H9 (cell line): ENCODE data around the gene RRAS. TPM values are rescaled to one million over a fixed set of nuclear protein-coding genes. Genes with fewer than 3 reads are reported as not detected.

Experiments used
- DNase-seq: peaks from one replicate; pipeline ENCODE4 v3.0.0-alpha.2; 2017
- H2AFZ ChIP-seq: one replicate; pipeline ENCODE4 v1.6.1; 2013; ENCODE audit warnings: mild to moderate bottlenecking, low read length, control low read depth, moderate library complexity
- H2AK5ac ChIP-seq: 2 replicates; pipeline ENCODE4 v1.6.1; 2013; ENCODE audit warnings: low read length, control low read depth, mixed read lengths; ENCODE audit not compliant: insufficient read length
- H2BK120ac ChIP-seq: one replicate; pipeline ENCODE4 v1.6.1; 2013; ENCODE audit warnings: low read depth, mild to moderate bottlenecking, low read length, control low read depth, inconsistent platforms; ENCODE audit not compliant: poor library complexity, severe bottlenecking
- H2BK12ac ChIP-seq: 2 replicates; pipeline ENCODE4 v1.6.1; 2013; ENCODE audit warnings: low read length, control low read depth, mixed read lengths, low read depth; ENCODE audit not compliant: insufficient read length
- H2BK15ac ChIP-seq: 2 replicates; pipeline ENCODE4 v1.6.1; 2013; ENCODE audit warnings: low read depth, low read length, control low read depth
- H2BK20ac ChIP-seq: one replicate; pipeline ENCODE4 v1.6.1; 2013; ENCODE audit warnings: low read depth, mild to moderate bottlenecking, low read length, control low read depth, inconsistent platforms; ENCODE audit not compliant: poor library complexity, severe bottlenecking
- H2BK5ac ChIP-seq: 2 replicates; pipeline ENCODE4 v1.6.1; 2013; ENCODE audit warnings: low read length, control low read depth, mixed read lengths; ENCODE audit not compliant: insufficient read length
- H3K14ac ChIP-seq: 2 replicates; pipeline ENCODE4 v1.6.1; 2013; ENCODE audit warnings: low read length, control low read depth; ENCODE audit not compliant: insufficient read depth
- H3K18ac ChIP-seq: 2 replicates; pipeline ENCODE4 v1.6.1; 2013; ENCODE audit warnings: low read depth, mild to moderate bottlenecking, mixed read lengths, low read length, control low read depth; ENCODE audit not compliant: insufficient read length
- H3K23ac ChIP-seq: 2 replicates; pipeline ENCODE4 v1.6.1; 2013; ENCODE audit warnings: low read length, control low read depth, mixed read lengths, low read depth; ENCODE audit not compliant: insufficient read length
- H3K23me2 ChIP-seq: 2 replicates; pipeline ENCODE4 v1.6.1; 2013; ENCODE audit warnings: low read depth, mild to moderate bottlenecking, mixed read lengths, low read length, control low read depth; ENCODE audit not compliant: insufficient read length, poor library complexity, severe bottlenecking
- H3K27ac ChIP-seq: 2 replicates; pipeline ENCODE4 v1.5.1; 2013; ENCODE audit warnings: low read length, control low read depth, mixed read lengths, low read depth; ENCODE audit not compliant: insufficient read length
- H3K27me3 ChIP-seq: 2 replicates; pipeline ENCODE4 v1.6.1; 2013; ENCODE audit warnings: low read length, control low read depth, inconsistent platforms; ENCODE audit not compliant: insufficient read depth
- H3K4ac ChIP-seq: 2 replicates; pipeline ENCODE4 v1.6.1; 2013; ENCODE audit warnings: low read depth, mild to moderate bottlenecking, control low read depth, inconsistent platforms, low read length, moderate library complexity
- H3K4me1 ChIP-seq: 2 replicates; pipeline ENCODE4 v1.6.1; 2013; ENCODE audit warnings: low read length, control low read depth, inconsistent platforms; ENCODE audit not compliant: insufficient read depth
- H3K4me2 ChIP-seq: 2 replicates; pipeline ENCODE4 v1.6.1; 2013; ENCODE audit warnings: low read length, control low read depth, mixed read lengths; ENCODE audit not compliant: insufficient read length, insufficient read depth
- H3K56ac ChIP-seq: 2 replicates; pipeline ENCODE4 v1.6.1; 2013; ENCODE audit warnings: low read depth, mild to moderate bottlenecking, mixed read lengths, low read length, control low read depth; ENCODE audit not compliant: insufficient read length
- H3K79me1 ChIP-seq: 2 replicates; pipeline ENCODE4 v1.6.1; 2013; ENCODE audit warnings: low read depth, mild to moderate bottlenecking, moderate library complexity, low read length, control low read depth, inconsistent platforms; ENCODE audit not compliant: insufficient read depth, poor library complexity, severe bottlenecking
- H3K79me2 ChIP-seq: 2 replicates; pipeline ENCODE4 v1.6.1; 2013; ENCODE audit warnings: low read length, control low read depth, inconsistent platforms; ENCODE audit not compliant: insufficient read depth
- H3K9ac ChIP-seq: 2 replicates; pipeline ENCODE4 v1.6.1; 2013; ENCODE audit warnings: low read length, control low read depth, mixed read lengths; ENCODE audit not compliant: insufficient read length; ENCODE audit errors: extremely low read depth
- H3K9me3 ChIP-seq: one replicate; pipeline ENCODE4 v1.6.1; 2013; ENCODE audit warnings: low read depth, low read length, inconsistent platforms; ENCODE audit not compliant: control insufficient read depth
- H3T11ph ChIP-seq: one replicate; pipeline ENCODE4 v1.6.1; 2013; ENCODE audit warnings: mild to moderate bottlenecking, low read length, control low read depth, inconsistent platforms
- H4K20me1 ChIP-seq: one replicate; pipeline ENCODE4 v1.6.1; 2013; ENCODE audit not compliant: control insufficient read depth, insufficient read length, insufficient read depth
- H4K5ac ChIP-seq: 2 replicates; pipeline ENCODE4 v1.6.1; 2013; ENCODE audit warnings: low read depth, mild to moderate bottlenecking, mixed read lengths, low read length, control low read depth; ENCODE audit not compliant: insufficient read length
- H4K8ac ChIP-seq: replicated peaks from 2 replicates; pipeline ENCODE4 v1.6.1; 2013; ENCODE audit warnings: low read length, control low read depth, mixed read lengths, low read depth; ENCODE audit not compliant: insufficient read length
- H4K91ac ChIP-seq: 2 replicates; pipeline ENCODE4 v1.6.1; 2013; ENCODE audit warnings: low read depth, mild to moderate bottlenecking, moderate library complexity, mixed read lengths, low read length, control low read depth; ENCODE audit not compliant: insufficient read length
- H3K27ac Mint-ChIP-seq, 3 experiments: 2 replicates in 2 of 3; 3 replicates in 1 of 3; pipeline ENCODE4 v1.8.0; 2020 to 2021; ENCODE audit warnings: mixed read lengths in 3 of 3, mild to moderate bottlenecking in 1 of 3, moderate library complexity in 1 of 3
- H3K27me3 Mint-ChIP-seq: 2 replicates; pipeline ENCODE4 v1.8.0; 2021; ENCODE audit warnings: low read depth, mild to moderate bottlenecking, moderate library complexity, mixed read lengths
- H3K36me3 Mint-ChIP-seq, 3 experiments: 2 replicates in 2 of 3; 3 replicates in 1 of 3; pipeline ENCODE4 v1.8.0; 2020 to 2021; ENCODE audit warnings: low read depth in 3 of 3, mixed read lengths in 3 of 3; ENCODE audit not compliant: insufficient read depth in 1 of 3
- H3K4me1 Mint-ChIP-seq, 2 experiments: 2 replicates each; pipeline ENCODE4 v1.8.0; 2020; ENCODE audit warnings: mixed read lengths in 2 of 2
- H3K4me3 Mint-ChIP-seq, 2 experiments: 2 replicates in 1 of 2; 3 replicates in 1 of 2; pipeline ENCODE4 v1.8.0; 2020 to 2021; ENCODE audit warnings: mild to moderate bottlenecking in 2 of 2, mixed read lengths in 2 of 2, moderate library complexity in 1 of 2
- H3K9me3 Mint-ChIP-seq, 2 experiments: 2 replicates in 1 of 2; 3 replicates in 1 of 2; pipeline ENCODE4 v1.8.0; 2020; ENCODE audit warnings: mild to moderate bottlenecking in 2 of 2, mixed read lengths in 2 of 2, moderate library complexity in 1 of 2
- WGBS: extraction: QIAGEN DNeasy Blood & Tissue Kit; methylation state at CpG from one replicate; pipeline ENCODE4 v1.1.7; 2013; ENCODE audit warnings: missing lambda C conversion rate, low lambda C conversion rate, mixed read lengths; ENCODE audit not compliant: insufficient read length; ENCODE audit errors: extremely low coverage; 5-methylcytosine and 5-hydroxymethylcytosine counted together
- total RNA-seq: library from RNA; stranded (reverse); gene quantifications from 2 replicates; pipeline ENCODE4 v1.2.1, GENCODE V29; 2021
- TF ChIP-seq, protein P1 (sequence below): fragments of 200-600 bp; sonication (generic); conservative IDR thresholded peaks from 3 replicates; pipeline ENCODE4 v1.8.0; 2021; ENCODE audit warnings: antibody characterized with exemption, mild to moderate bottlenecking

The RRAS gene
- total RNA-seq, 1 experiment from 2014 or later: 9.9 TPM

GRCh38 chr19:49658566-49659442, 18.9 kb upstream of the RRAS start:
- Mint-ChIP-seq H3K27ac (no peak overlapping the region), H3K27me3 (no peaks in the 10 kb centered on the region), H3K4me1 (peaks cover 19 to 32% of the 10 kb centered on the region in 2 experiments), H3K4me3 (no peak overlapping the region), H3K9me3 (peaks cover 7% of the 10 kb centered on the region in 2 experiments; a peak in 4 of 5 replicates), H3K36me3 (peaks cover 52 to 92% (median 87%) of the 10 kb centered on the region in 3 experiments)
- no peak overlapping the region for H3K23ac ChIP-seq
- H3K4me1 ChIP-seq: no peaks in the 10 kb centered on the region
- no peaks in the 10 kb centered on the region for H4K20me1 ChIP-seq
- no peaks in the 10 kb centered on the region for H3K79me2 ChIP-seq
- DNase-seq: no peak
- H2AK5ac ChIP-seq: no peak overlapping the region
- H2BK120ac ChIP-seq: no peak overlapping the region
- H3K23me2 ChIP-seq: no peaks in the 10 kb centered on the region
- no peak overlapping the region for H4K91ac ChIP-seq
- TF ChIP-seq, protein P1, sequence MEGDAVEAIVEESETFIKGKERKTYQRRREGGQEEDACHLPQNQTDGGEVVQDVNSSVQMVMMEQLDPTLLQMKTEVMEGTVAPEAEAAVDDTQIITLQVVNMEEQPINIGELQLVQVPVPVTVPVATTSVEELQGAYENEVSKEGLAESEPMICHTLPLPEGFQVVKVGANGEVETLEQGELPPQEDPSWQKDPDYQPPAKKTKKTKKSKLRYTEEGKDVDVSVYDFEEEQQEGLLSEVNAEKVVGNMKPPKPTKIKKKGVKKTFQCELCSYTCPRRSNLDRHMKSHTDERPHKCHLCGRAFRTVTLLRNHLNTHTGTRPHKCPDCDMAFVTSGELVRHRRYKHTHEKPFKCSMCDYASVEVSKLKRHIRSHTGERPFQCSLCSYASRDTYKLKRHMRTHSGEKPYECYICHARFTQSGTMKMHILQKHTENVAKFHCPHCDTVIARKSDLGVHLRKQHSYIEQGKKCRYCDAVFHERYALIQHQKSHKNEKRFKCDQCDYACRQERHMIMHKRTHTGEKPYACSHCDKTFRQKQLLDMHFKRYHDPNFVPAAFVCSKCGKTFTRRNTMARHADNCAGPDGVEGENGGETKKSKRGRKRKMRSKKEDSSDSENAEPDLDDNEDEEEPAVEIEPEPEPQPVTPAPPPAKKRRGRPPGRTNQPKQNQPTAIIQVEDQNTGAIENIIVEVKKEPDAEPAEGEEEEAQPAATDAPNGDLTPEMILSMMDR: no peak
- H2BK20ac ChIP-seq: no peak overlapping the region
- H3K9ac ChIP-seq: no peak overlapping the region
- no peak overlapping the region for H3K14ac ChIP-seq
- no peaks in the 10 kb centered on the region for H3K27me3 ChIP-seq
- no peak overlapping the region for H3K56ac ChIP-seq
- H3K27ac ChIP-seq: no peak overlapping the region
- no peak overlapping the region for H3K4ac ChIP-seq
- H3K9me3 ChIP-seq: no peaks in the 10 kb centered on the region
- H3K79me1 ChIP-seq: no peaks in the 10 kb centered on the region
- H3K4me2 ChIP-seq: no peak overlapping the region
- no peak overlapping the region for H2BK15ac ChIP-seq
- no peak overlapping the region for H4K5ac ChIP-seq
- H2AFZ ChIP-seq: no peak overlapping the region
- no peak overlapping the region for H4K8ac ChIP-seq
- WGBS: no CpG with 5 or more reads among the region's 12 CpGs
- no peak overlapping the region for H2BK5ac ChIP-seq
- no peak overlapping the region for H3T11ph ChIP-seq
- H2BK12ac ChIP-seq: no peak overlapping the region
- no peak overlapping the region for H3K18ac ChIP-seq
